ENCODE measurements around the gene SELP.

Gene SELP

DNA sequence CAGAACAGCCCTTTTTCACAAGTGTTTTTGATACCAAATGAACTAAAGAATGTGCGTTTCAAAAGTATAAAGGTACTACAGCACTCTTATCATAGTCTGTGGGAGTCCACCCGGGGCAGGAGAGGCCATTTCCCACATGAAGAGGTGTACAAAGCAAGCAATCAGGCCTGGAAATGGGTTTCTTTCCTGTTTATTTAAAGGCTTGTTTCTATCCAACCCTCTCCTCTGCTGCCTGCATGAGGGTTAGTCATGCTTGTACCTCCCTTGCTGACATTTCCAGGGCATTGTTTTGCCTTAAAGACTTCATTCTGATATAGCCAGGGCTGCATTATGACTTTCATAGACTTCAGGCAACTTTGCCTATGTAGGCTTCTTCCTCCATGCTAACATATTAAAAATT lies 11.6 kb downstream of the SELP start (continued):
- TF ChIP-seq ZNF341 (tag by site-specific recombination; IDR thresholded peaks at IDR 0.05; ENCODE audit: low read depth) (no peak), TRIM28 (IDR thresholded peaks at IDR 0.05; ENCODE audit: borderline replicate concordance, low read length) (no peak), ZNF37A (tag by site-specific recombination; IDR thresholded peaks at IDR 0.05) (no peak), ZNF510 (tag by site-specific recombination; IDR thresholded peaks at IDR 0.05; ENCODE audit: insufficient replicate concordance) (no peak), ZBTB48 (tag by site-specific recombination; IDR thresholded peaks at IDR 0.05) (no peak), SCRT2 (tag by site-specific recombination; IDR thresholded peaks at IDR 0.05) (no peak), ZNF777 (tag by site-specific recombination; IDR thresholded peaks at IDR 0.05; ENCODE audit: borderline replicate concordance) (no peak), ZNF155 (tag by site-specific recombination; IDR thresholded peaks at IDR 0.05) (no peak), ZNF629 (tag by site-specific recombination; IDR thresholded peaks at IDR 0.05) (no peak)
- TF ChIP-seq, protein P1, sequence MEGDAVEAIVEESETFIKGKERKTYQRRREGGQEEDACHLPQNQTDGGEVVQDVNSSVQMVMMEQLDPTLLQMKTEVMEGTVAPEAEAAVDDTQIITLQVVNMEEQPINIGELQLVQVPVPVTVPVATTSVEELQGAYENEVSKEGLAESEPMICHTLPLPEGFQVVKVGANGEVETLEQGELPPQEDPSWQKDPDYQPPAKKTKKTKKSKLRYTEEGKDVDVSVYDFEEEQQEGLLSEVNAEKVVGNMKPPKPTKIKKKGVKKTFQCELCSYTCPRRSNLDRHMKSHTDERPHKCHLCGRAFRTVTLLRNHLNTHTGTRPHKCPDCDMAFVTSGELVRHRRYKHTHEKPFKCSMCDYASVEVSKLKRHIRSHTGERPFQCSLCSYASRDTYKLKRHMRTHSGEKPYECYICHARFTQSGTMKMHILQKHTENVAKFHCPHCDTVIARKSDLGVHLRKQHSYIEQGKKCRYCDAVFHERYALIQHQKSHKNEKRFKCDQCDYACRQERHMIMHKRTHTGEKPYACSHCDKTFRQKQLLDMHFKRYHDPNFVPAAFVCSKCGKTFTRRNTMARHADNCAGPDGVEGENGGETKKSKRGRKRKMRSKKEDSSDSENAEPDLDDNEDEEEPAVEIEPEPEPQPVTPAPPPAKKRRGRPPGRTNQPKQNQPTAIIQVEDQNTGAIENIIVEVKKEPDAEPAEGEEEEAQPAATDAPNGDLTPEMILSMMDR (tag by site-specific recombination; IDR thresholded peaks at IDR 0.05), result no peak
- TF ChIP-seq, protein P2, sequence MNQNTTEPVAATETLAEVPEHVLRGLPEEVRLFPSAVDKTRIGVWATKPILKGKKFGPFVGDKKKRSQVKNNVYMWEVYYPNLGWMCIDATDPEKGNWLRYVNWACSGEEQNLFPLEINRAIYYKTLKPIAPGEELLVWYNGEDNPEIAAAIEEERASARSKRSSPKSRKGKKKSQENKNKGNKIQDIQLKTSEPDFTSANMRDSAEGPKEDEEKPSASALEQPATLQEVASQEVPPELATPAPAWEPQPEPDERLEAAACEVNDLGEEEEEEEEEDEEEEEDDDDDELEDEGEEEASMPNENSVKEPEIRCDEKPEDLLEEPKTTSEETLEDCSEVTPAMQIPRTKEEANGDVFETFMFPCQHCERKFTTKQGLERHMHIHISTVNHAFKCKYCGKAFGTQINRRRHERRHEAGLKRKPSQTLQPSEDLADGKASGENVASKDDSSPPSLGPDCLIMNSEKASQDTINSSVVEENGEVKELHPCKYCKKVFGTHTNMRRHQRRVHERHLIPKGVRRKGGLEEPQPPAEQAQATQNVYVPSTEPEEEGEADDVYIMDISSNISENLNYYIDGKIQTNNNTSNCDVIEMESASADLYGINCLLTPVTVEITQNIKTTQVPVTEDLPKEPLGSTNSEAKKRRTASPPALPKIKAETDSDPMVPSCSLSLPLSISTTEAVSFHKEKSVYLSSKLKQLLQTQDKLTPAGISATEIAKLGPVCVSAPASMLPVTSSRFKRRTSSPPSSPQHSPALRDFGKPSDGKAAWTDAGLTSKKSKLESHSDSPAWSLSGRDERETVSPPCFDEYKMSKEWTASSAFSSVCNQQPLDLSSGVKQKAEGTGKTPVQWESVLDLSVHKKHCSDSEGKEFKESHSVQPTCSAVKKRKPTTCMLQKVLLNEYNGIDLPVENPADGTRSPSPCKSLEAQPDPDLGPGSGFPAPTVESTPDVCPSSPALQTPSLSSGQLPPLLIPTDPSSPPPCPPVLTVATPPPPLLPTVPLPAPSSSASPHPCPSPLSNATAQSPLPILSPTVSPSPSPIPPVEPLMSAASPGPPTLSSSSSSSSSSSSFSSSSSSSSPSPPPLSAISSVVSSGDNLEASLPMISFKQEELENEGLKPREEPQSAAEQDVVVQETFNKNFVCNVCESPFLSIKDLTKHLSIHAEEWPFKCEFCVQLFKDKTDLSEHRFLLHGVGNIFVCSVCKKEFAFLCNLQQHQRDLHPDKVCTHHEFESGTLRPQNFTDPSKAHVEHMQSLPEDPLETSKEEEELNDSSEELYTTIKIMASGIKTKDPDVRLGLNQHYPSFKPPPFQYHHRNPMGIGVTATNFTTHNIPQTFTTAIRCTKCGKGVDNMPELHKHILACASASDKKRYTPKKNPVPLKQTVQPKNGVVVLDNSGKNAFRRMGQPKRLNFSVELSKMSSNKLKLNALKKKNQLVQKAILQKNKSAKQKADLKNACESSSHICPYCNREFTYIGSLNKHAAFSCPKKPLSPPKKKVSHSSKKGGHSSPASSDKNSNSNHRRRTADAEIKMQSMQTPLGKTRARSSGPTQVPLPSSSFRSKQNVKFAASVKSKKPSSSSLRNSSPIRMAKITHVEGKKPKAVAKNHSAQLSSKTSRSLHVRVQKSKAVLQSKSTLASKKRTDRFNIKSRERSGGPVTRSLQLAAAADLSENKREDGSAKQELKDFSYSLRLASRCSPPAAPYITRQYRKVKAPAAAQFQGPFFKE (tag by site-specific recombination; IDR thresholded peaks at IDR 0.05; ENCODE audit: borderline replicate concordance), result no peak

DNA sequence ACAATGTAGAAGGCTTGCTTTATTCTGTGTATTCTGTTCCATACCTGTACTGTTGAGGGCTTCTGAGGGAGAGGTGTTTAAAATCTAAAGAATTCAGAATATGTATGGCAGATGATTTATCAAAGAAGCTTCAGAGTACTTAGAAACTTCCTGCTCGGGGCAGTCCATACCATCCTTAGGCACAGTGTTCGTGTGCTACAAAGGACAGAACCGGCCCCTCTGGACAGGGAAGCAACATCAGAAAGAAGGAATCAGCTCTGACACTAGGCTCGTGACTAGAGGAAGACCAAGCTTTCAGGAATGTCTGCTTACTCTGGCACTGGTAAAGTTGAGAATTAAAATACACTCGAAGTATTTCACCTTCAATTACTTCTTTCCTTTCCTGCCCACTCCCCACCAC lies 14.1 kb downstream of the SELP start:
- Histone ChIP-seq H3K4me1 (ENCODE audit: control insufficient read depth, insufficient read depth, low read length) (no peaks in the 10 kb centered on the region), H3K27ac (ENCODE audit: extremely low read depth, low read depth, low read length) (no peak overlapping the region), H3K9me3 (ENCODE audit: control insufficient read depth, insufficient read depth, low read depth, low read length) (no peaks in the 10 kb centered on the region), H3K36me3 (ENCODE audit: control insufficient read depth in 2 of 2, insufficient read depth in 1 of 2, low read length in 2 of 2) (no peaks in the 10 kb centered on the region), H3K4me3 (ENCODE audit: low read depth, low read length) (no peak overlapping the region)
- POLR2A ChIA-PET, result no interaction called here
- CTCF ChIA-PET, result interaction anchor here (0.7 to 1.4 kb wide), 4 partner anchors 14 to 96 kb away, joined by 3 to 4 read pairs (median 4); partner anchors contain the start of gene F5
- TF ChIP-seq ZNF112 (tag by site-specific recombination; IDR thresholded peaks at IDR 0.05), result no peak
- TF ChIP-seq GLIS2 (tag by site-specific recombination; IDR thresholded peaks at IDR 0.05), result no peak
- no peak for TF ChIP-seq ZBTB1 (tag by site-specific recombination; IDR thresholded peaks at IDR 0.05)
- TF ChIP-seq ZNF174 (tag by site-specific recombination; IDR thresholded peaks at IDR 0.05), result no peak
- TF ChIP-seq ZNF501 (tag by site-specific recombination; IDR thresholded peaks at IDR 0.05), result no peak
- TF ChIP-seq WT1 (tag by site-specific recombination; IDR thresholded peaks at IDR 0.05), result no peak
- TF ChIP-seq OVOL3 (tag by site-specific recombination; IDR thresholded peaks at IDR 0.05), result no peak
- TF ChIP-seq ZNF626 (tag by site-specific recombination; IDR thresholded peaks at IDR 0.05), result no peak
- no peak for TF ChIP-seq ZNF146 (tag by site-specific recombination; IDR thresholded peaks at IDR 0.05)
- no peak for TF ChIP-seq ZNF76 (tag by site-specific recombination; IDR thresholded peaks at IDR 0.05; ENCODE audit: borderline replicate concordance, low read depth)

Data from HEK293 (cell line).